SU-DHL-6 (cell line): ENCODE data around the gene AGAP1.

Source experiments
- CTCF ChIP-seq: fragments of 200-600 bp; sonication (generic); IDR thresholded peaks from one replicate; pipeline ENCODE4 v1.5.1; 2017; ENCODE audit warnings: antibody characterized with exemption, mild to moderate bottlenecking, low read length, moderate library complexity; ENCODE audit not compliant: insufficient read depth, poor library complexity, severe bottlenecking
- EZH2phosphoT487 ChIP-seq: fragments of 200-600 bp; sonication (generic), shearing (Covaris generic); conservative IDR thresholded peaks from 2 replicates; pipeline ENCODE4 v1.6.1; 2018; ENCODE audit warnings: mild to moderate bottlenecking, antibody characterized with exemption, low read length, moderate library complexity, mixed read lengths

GRCh38 chr2:235946590-235946989, 452.7 kb downstream of the AGAP1 start:
- no peak for TF ChIP-seq CTCF
- TF ChIP-seq EZH2phosphoT487 = no peak
